GM13977 (cell line): Measurements from ENCODE around the gene ZBTB7B.

ENCODE experiments used
- DNase-seq: peaks from one replicate; pipeline ENCODE4 v3.0.0; 2012; ENCODE audit warnings: low spot score
- CTCF ChIP-seq: IDR thresholded peaks from 2 replicates; pipeline ENCODE4 v1.5.1; 2012; ENCODE audit warnings: mild to moderate bottlenecking, control low read depth; ENCODE audit not compliant: insufficient read depth; ENCODE audit errors: extremely low read depth, missing control alignments
- in situ Hi-C: fragments of 300-500 bp; cut with MboI; formaldehyde crosslinking; loops from one replicate; pipeline ENCODE4 v1.12.0; 2022; ENCODE audit warnings: low sequenced_read_pairs, low pct_unique_long_range_greater_than_20kb, mixed read lengths, inconsistent platforms; ENCODE audit not compliant: unreplicated experiment

ZBTB7B gene

DNA sequence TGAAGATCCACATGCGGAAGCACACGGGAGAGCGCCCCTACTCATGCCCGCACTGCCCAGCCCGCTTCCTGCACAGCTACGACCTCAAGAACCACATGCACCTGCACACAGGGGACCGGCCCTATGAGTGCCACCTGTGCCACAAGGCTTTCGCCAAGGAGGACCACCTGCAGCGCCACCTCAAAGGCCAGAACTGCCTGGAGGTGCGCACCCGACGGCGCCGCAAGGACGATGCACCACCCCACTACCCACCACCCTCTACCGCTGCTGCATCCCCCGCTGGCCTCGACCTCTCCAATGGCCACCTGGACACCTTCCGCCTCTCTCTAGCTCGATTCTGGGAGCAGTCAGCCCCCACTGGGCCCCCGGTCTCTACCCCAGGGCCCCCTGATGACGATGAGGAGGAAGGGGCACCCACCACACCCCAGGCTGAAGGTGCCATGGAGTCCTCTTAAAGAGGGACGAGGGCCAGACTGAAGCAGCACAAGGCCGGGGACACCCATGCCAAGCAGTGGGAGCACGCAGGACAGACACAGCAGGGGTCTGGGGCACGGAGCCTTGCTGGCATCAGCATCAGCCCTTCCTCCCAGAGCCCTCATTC, 13.7 kb downstream of the ZBTB7B start:
- DNase-seq, result no peak
- in situ Hi-C loops, result no loop called here
- no peak for TF ChIP-seq CTCF

DNA sequence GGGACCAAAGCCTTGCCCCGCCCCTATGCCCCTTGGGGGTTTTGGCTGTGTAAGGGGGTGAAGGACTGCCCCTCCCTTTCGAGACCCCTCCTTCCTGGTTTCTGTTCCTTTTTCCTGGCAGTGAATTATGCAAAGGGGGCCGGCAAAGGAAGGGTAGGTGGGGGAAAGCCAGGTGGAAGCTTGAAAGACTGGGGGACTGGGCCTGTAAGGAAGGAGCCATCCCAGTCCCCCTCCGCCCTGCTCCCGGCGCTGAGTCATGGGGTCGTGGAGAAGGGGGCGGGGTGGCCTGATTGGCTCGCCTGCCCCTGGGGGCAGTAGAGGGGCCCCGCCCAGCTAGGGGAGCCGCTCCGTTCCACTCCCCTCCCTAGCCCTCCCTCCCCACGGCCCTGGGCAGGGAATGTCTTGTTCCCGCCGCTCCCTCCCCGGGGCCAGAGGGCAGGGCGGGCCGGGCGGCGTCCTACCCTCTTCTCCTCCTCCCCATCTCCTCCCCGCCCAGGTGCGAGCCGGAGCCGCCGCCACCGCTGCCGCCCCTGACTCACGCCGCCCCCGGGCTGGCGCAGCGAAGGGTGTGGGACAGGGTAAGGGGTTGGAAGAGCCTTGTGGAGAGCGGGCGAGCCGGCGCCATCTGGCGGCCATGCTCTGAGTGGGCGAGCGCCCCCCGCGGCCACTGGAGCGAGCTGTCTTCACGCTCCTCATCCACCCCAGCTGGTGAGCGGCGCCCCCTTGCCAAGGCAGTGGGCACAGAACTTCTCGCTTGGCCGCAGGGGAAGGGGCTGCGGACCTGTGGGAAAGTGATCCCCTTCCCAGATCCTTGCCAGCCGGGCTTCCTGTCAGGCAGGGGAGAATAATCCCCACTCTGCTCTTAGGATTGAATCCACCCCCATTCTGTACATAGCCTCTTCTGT, 14.7 kb downstream of the ZBTB7B start:
- in situ Hi-C loops, result no loop called here
- TF ChIP-seq CTCF, result peak; percentile 100
- DNase-seq, result peak; percentile 89

DNA sequence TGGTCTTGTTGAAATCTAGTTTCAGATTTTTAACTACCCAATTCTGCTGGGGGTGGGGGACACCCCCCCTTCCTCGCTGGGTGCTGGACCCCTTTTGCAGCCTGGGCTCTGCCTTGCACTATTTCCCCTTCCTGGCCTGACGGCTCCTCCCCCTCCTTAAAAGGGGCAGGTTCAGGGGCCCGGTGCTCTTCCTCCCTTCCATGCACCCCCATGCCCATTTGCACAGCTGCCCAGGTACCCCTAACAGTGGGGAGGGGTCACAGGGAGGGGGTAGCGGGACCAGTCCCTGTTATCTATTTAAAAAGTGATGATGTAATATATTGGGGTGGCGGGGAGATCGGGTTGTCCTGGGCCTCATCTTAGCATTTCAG, 15.3 kb downstream of the ZBTB7B start:
- TF ChIP-seq CTCF, result no peak
- DNase-seq, result peak; percentile 69
- in situ Hi-C loops, result no loop called here

DNA sequence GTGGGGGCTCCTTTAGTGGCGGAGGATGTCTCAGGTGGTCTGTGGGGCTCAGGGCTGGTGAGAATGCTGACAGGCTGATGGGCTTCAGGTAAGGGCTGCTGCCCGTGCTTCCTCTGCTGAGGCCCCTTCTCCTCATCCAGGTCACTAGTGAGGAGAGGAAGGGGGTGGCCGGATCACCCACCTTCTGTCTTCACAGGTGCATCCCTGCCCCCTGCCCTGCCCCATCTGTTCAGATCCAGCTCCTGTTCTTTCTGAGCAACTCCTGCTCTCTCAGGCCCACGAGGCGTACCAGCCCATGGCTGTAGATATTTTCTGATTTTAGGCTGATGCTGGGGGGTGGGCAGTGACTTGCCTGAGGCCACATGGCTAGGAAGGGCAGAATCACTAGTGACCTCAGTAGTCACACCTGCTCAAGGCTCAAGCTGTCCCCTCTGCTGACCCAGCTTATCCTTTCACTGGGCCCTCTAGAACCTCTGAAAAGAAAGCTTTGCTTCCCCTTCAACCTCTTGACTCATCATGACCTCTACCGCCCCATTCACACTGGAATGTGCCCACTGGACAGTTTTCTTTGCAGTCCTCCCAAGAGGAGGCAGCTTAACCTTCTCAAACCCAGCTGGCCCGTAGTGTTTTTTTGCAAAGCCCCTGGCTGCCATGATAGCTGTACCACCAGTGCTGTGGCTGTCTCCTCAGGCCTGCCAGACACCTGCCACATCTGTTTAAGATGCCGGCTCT, 16.2 kb downstream of the ZBTB7B start:
- in situ Hi-C loops, result no loop called here
- no peak for DNase-seq
- TF ChIP-seq CTCF, result no peak

DNA sequence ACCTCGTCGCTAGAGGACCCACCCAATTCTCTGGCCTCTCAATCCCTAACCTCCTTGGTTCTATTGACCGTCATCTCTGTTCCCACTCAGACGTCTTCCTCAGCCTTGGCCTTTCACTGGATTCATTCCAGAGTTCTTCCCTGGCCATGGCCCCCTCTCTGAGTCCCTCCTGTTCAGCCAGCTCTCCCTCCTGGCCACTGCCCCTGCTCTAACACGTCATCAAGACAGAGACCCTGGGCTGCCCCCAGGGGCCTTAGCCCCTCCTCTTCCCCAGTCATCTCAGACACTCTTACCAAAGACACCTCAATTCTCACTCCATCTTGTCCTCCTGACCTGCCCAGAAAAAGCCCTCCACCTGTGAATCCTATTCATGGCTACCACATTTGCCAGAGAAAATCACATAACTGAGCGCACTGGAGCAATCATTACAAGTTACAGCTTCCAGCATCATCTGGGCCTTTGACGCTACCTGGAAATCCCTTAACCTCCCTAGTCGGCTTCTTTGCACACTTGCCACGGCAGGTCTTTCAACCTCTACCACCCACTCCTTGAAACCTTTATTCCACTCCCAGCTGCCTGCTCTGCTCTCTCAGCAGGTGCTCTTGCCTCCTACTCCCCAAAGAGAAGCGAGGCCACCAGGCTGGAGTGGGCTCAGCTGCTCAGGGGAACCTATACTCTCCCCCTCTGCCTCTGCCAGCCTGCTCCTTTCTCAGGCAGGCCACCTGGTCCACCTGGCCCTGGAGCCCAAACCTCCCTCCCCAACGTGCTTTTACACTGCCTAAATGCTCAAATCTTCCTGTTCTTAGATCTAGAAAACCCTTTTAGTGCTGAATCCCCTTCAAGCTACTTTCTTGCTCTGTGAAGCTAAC, 17.0 kb downstream of the ZBTB7B start:
- DNase-seq, result no peak
- no peak for TF ChIP-seq CTCF
- in situ Hi-C loops, result no loop called here

DNA sequence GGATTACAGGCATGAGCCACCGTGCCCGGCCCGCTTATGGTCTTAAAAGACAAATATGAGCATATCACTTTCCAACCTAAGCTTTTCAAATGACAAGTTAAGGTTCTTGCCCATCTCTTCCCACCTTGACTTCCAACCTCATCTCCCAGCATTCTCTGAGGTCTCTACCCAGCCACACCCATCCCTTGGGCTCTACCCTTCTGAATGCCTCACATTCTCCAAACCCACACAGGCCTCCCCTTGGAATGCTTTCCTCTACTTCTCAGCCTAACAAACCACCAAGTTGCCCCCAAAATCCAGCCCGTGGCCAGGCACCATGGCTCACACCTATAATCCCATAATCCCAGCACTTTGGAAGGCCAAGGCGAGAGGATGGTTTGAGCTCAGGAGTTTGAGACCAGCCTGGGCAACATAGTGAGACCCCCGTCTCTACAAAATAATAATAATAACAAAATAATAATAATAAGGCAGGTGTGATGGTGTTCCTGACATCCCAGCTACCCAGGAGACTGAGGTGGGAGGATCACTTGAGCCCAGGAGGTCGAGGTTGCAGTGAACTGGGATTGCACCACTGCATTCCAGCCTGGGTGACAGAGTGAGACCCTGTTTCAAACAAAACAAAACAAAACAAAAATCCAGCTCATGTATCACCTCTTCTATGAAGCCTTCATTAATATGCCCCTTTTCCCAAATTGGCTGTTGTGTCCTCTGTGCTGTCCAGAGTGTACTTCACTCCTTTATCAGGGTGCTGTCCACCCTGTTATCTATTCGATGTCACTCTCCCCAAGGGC, 19.7 kb downstream of the ZBTB7B start:
- TF ChIP-seq CTCF, result no peak
- DNase-seq, result no peak
- in situ Hi-C loops, result no loop called here
